ENCODE measurements around the gene SHKBP1. TPM values are rescaled to one million over a fixed set of nuclear protein-coding genes. Genes with fewer than 3 reads are reported as not detected.

SHKBP1 gene
- total and polyA plus RNA-seq, 2 of the 4 experiments (the other 2 are of a cell fraction) = 15.6 to 94.0 TPM

GRCh38 chr19:40543029-40543597 lies 33.6 kb upstream of the SHKBP1 start:
- no peak overlapping the region for H2BK20ac ChIP-seq (ENCODE audit: low read depth, low read length)
- no peak overlapping the region for H4K8ac ChIP-seq (ENCODE audit: low read depth in 2 of 2, low read length in 2 of 2)
- no peak overlapping the region for H2AK9ac ChIP-seq (replicated peaks; ENCODE audit: low read depth, low read length, poor library complexity)
- no peak overlapping the region; the same call in 1 of the 2 replicates for H4K5ac ChIP-seq (ENCODE audit: low read depth, low read length)
- peaks cover 6% of the 10 kb centered on the region; the same call in 1 of the 2 replicates for H3K27me3 ChIP-seq (ENCODE audit: control insufficient read depth, insufficient read depth, low read length)
- WGBS, 2 experiments (ENCODE audit: extremely low coverage in 2 of 2, insufficient read length in 1 of 2) = no CpG with 5 or more reads among the region's 6 CpGs
- no peaks in the 10 kb centered on the region for H3K9me1 ChIP-seq (ENCODE audit: insufficient read depth, low read length)
- BruUV-seq (replicated peaks) = no TSS peak
- no peak for ATAC-seq (ENCODE audit: low read depth)
- H2AK5ac ChIP-seq (ENCODE audit: low read depth, low read length) = no peak overlapping the region
- H3K4me3 ChIP-seq (ENCODE audit: insufficient read depth, low read depth, low read length) = no peak overlapping the region
- intact Hi-C loops (cut with micrococcal nuclease) = no loop called here
- H3K4me2 ChIP-seq (ENCODE audit: low read depth, low read length) = no peak overlapping the region
- H3K4ac ChIP-seq (ENCODE audit: low read depth, low read length) = no peak overlapping the region
- H2BK120ac ChIP-seq (ENCODE audit: low read depth, low read length) = no peak overlapping the region
- H4K91ac ChIP-seq (ENCODE audit: insufficient read depth, low read depth, low read length) = no peak overlapping the region
- H3K4me1 ChIP-seq (ENCODE audit: control insufficient read depth, insufficient read depth, low read length) = peaks cover 4% of the 10 kb centered on the region; the same call in 1 of the 2 replicates
- H3K23ac ChIP-seq (ENCODE audit: low read depth, low read length) = no peak overlapping the region
- H3K36me3 ChIP-seq (ENCODE audit: control insufficient read depth, insufficient read depth, low read length) = no peaks in the 10 kb centered on the region
- H2BK5ac ChIP-seq (ENCODE audit: low read depth, low read length, poor library complexity, severe bottlenecking) = no peak overlapping the region
- H3K56ac ChIP-seq (ENCODE audit: extremely low read depth, insufficient read depth, low read length) = no peak overlapping the region
- DNase-seq = no peak
- H3K9me3 ChIP-seq (ENCODE audit: control insufficient read depth, insufficient read depth, low read length) = peaks cover 4% of the 10 kb centered on the region
- no peak overlapping the region for H3K14ac ChIP-seq (replicated peaks; ENCODE audit: low read depth, low read length)
- in situ Hi-C loops (cut with MboI; ENCODE audit: low sequenced_read_pairs) = no loop called here
- no peak overlapping the region for H2BK15ac ChIP-seq (ENCODE audit: low read depth, low read length)
- ChIA-PET CTCF (no interaction called here), POLR2A (ENCODE audit: unreplicated experiment) (no interaction called here)
- dilution Hi-C loops (cut with HindIII; ENCODE audit: low sequenced_read_pairs, unreplicated experiment) = no loop called here
- H3K9ac ChIP-seq (ENCODE audit: low read depth, low read length) = no peak overlapping the region
- no peak for TF ChIP-seq SMC3 (IDR thresholded peaks at IDR 0.05; ENCODE audit: low read depth, low read length)
- TF ChIP-seq BHLHE40 (IDR thresholded peaks at IDR 0.05; ENCODE audit: low read depth, low read length) = no peak
- no peak for TF ChIP-seq CHD1 (IDR thresholded peaks at IDR 0.05; ENCODE audit: low read depth, low read length)
- no peak for TF ChIP-seq MXI1 (IDR thresholded peaks at IDR 0.05; ENCODE audit: borderline replicate concordance, low read depth, low read length)
- no peak for TF ChIP-seq RCOR1 (IDR thresholded peaks at IDR 0.05; ENCODE audit: insufficient replicate concordance, low read length)
- TF ChIP-seq, protein P1, sequence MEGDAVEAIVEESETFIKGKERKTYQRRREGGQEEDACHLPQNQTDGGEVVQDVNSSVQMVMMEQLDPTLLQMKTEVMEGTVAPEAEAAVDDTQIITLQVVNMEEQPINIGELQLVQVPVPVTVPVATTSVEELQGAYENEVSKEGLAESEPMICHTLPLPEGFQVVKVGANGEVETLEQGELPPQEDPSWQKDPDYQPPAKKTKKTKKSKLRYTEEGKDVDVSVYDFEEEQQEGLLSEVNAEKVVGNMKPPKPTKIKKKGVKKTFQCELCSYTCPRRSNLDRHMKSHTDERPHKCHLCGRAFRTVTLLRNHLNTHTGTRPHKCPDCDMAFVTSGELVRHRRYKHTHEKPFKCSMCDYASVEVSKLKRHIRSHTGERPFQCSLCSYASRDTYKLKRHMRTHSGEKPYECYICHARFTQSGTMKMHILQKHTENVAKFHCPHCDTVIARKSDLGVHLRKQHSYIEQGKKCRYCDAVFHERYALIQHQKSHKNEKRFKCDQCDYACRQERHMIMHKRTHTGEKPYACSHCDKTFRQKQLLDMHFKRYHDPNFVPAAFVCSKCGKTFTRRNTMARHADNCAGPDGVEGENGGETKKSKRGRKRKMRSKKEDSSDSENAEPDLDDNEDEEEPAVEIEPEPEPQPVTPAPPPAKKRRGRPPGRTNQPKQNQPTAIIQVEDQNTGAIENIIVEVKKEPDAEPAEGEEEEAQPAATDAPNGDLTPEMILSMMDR (conservative IDR thresholded peaks at IDR 0.05; ENCODE audit: low read depth, low read length) = no peak
- no peak for TF ChIP-seq MAFK (IDR thresholded peaks at IDR 0.05; ENCODE audit: low read depth, low read length)
- H2AFZ ChIP-seq (replicated peaks; ENCODE audit: low read length, poor library complexity) = no peak overlapping the region
- H3K18ac ChIP-seq (ENCODE audit: low read depth, low read length) = no peak overlapping the region; the same call in 1 of the 2 replicates
- no peaks in the 10 kb centered on the region for H4K20me1 ChIP-seq (ENCODE audit: insufficient read depth, low read length)
- H3K27ac ChIP-seq (ENCODE audit: insufficient read depth, low read length) = no peak overlapping the region; the same call in 1 of the 2 replicates
- no peaks in the 10 kb centered on the region for H3K79me1 ChIP-seq (ENCODE audit: low read depth in 1 of 2, low read length in 2 of 2)

Data from IMR-90 (cell line).